SK-N-SH (cell line): ENCODE measurements around the gene LFNG. TPM values are rescaled to one million over a fixed set of nuclear protein-coding genes. Genes with fewer than 3 reads are reported as not detected.

Source experiments
- CHD2 ChIP-seq: fragments of 150-350 bp; IDR thresholded peaks from 2 replicates; pipeline ENCODE4 v1.6.1; 2018; ENCODE audit warnings: low read length; ENCODE audit not compliant: partially characterized antibody
- FOSL2 ChIP-seq: IDR thresholded peaks from 2 replicates; pipeline ENCODE4 v1.4.0; 2012; ENCODE audit warnings: low read depth, mild to moderate bottlenecking, moderate library complexity, borderline replicate concordance
- FOXJ3 ChIP-seq: sonication (generic); formaldehyde crosslinking; IDR thresholded peaks from 2 replicates; pipeline ENCODE4 v1.5.1; 2020; ENCODE audit warnings: mild to moderate bottlenecking, missing genetic modification reagents
- GABPA ChIP-seq: IDR thresholded peaks from 2 replicates; pipeline ENCODE4 v1.4.0; 2012; ENCODE audit warnings: low read depth, mild to moderate bottlenecking
- GATA2 ChIP-seq: sonication (generic); formaldehyde crosslinking; IDR thresholded peaks from 2 replicates; pipeline ENCODE4 v1.5.0; 2020; ENCODE audit warnings: mild to moderate bottlenecking, missing genetic modification reagents
- MEF2A ChIP-seq: IDR thresholded peaks from 2 replicates; pipeline ENCODE4 v1.4.0; 2012; ENCODE audit warnings: low read depth, borderline replicate concordance
- NRF1 ChIP-seq: IDR thresholded peaks from 2 replicates; pipeline ENCODE4 v1.6.1; 2012; ENCODE audit warnings: low read depth, mild to moderate bottlenecking, low read length
- RAD21 ChIP-seq: IDR thresholded peaks from 2 replicates; pipeline ENCODE4 v1.6.1; 2012; ENCODE audit warnings: mild to moderate bottlenecking, low read length
- SIN3A ChIP-seq: IDR thresholded peaks from 2 replicates; pipeline ENCODE4 v1.6.1; 2012; ENCODE audit warnings: low read depth, mild to moderate bottlenecking, low read length, moderate library complexity, borderline replicate concordance
- TAF1 ChIP-seq: IDR thresholded peaks from 2 replicates; pipeline ENCODE4 v1.6.1; 2012; ENCODE audit warnings: low read depth, mild to moderate bottlenecking, low read length, moderate library complexity, borderline replicate concordance
- TCF12 ChIP-seq: IDR thresholded peaks from 2 replicates; pipeline ENCODE4 v1.4.0; 2012
- TEAD4 ChIP-seq: IDR thresholded peaks from 2 replicates; pipeline ENCODE4 v1.4.0; 2012; ENCODE audit warnings: mild to moderate bottlenecking, borderline replicate concordance; ENCODE audit not compliant: insufficient read depth
- YY1 ChIP-seq: IDR thresholded peaks from 2 replicates; pipeline ENCODE4 v1.4.0; 2012; ENCODE audit warnings: low read depth, mild to moderate bottlenecking
- polyA plus RNA-seq, 3 experiments: library from polyadenylated mRNA; depleted of rRNA; stranded (reverse); fragments of >200 nt; gene quantifications; 2 replicates each; pipeline ENCODE4 v1.2.3, GENCODE V29; 2012
- TF ChIP-seq, protein P1 (sequence below): fragments of 150-350 bp; IDR thresholded peaks from 2 replicates; pipeline ENCODE4 v1.6.1; 2017; ENCODE audit warnings: antibody characterized with exemption, low read length, low read depth, borderline replicate concordance
- TF ChIP-seq, protein P2 (sequence below): IDR thresholded peaks from 2 replicates; pipeline ENCODE4 v1.4.0; 2012; ENCODE audit warnings: low read depth
- TF ChIP-seq, protein P3 (sequence below): fragments of 150-350 bp; IDR thresholded peaks from 2 replicates; pipeline ENCODE4 v1.6.1; 2016; ENCODE audit warnings: mild to moderate bottlenecking, low read depth, low read length
- TF ChIP-seq, protein P4 (sequence below): fragments of 200-600 bp; sonication (generic); IDR thresholded peaks from 2 replicates; pipeline ENCODE4 v1.6.1; 2017; ENCODE audit warnings: antibody characterized with exemption, mild to moderate bottlenecking, moderate library complexity

Gene LFNG
- polyA plus RNA-seq, 1 of the 3 experiments (the other 2 are of a cell fraction) = 9.4 TPM

DNA sequence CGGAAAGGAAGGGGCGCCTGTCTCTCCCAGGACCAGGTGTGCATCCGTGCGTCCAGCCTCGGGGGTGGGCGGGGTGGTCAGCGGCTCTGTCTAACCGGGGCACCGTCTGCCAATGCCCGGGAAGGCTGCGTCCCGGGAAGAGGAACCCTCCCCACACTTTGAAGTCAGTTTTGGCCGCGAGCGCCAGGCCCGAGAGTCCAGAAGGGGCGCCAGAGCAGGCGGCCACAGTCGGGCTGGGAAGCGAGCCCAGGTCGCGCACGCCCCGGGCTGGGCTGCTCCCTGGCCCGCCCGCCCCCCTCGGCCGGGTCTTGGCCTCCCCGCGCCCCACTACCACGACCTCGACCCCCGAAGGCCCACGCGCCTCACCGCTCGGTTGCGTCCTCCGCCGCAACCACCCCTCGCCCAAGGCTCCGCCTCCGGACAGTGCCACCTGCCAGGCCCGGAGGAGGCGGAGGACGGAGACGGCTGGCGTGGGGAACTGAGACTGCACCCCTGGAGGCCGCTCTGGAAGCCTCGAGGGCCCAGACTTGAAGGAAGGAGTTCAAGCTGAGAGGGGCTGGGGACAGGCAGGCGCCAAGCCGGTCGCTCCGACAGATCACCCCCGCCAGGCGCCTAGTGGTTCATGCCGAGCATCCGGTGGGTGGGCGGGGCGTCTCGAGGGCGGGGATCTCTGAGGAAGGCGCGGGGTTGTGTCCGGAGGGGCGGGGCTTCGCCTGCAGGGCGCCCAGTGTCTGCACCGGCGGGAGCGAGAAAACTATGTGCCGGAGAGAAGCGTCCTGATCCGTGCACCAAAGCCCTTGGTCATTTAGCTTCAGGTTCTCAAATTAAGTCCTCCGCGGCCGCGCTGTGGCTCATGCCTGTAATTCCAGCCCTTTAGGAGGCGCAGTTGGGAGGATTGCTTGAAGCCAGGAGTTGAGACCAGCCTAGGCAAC is 35.8 kb downstream of the LFNG start, which contains the start of gene BRAT1 (continued):
- TF ChIP-seq, protein P1, sequence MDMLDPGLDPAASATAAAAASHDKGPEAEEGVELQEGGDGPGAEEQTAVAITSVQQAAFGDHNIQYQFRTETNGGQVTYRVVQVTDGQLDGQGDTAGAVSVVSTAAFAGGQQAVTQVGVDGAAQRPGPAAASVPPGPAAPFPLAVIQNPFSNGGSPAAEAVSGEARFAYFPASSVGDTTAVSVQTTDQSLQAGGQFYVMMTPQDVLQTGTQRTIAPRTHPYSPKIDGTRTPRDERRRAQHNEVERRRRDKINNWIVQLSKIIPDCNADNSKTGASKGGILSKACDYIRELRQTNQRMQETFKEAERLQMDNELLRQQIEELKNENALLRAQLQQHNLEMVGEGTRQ = no peak
- TF ChIP-seq GATA2 (CRISPR knock-in tag) = no peak
- no peak for TF ChIP-seq GABPA
- TF ChIP-seq RAD21 = peak; percentile 39
- TF ChIP-seq TCF12 = no peak
- TF ChIP-seq, protein P2, sequence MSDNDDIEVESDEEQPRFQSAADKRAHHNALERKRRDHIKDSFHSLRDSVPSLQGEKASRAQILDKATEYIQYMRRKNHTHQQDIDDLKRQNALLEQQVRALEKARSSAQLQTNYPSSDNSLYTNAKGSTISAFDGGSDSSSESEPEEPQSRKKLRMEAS = peak; percentile 55; the same call in 1 of the 2 replicates
- peak; percentile 17 for TF ChIP-seq CHD2
- TF ChIP-seq YY1 = no peak
- 0 out of 2 replicates have a peak, but pooled peaks have one; percentile 42 for TF ChIP-seq SIN3A
- no peak for TF ChIP-seq NRF1
- no peak for TF ChIP-seq FOSL2
- TF ChIP-seq FOXJ3 (CRISPR knock-in tag) = no peak
- TF ChIP-seq TEAD4 = no peak
- TF ChIP-seq, protein P3, sequence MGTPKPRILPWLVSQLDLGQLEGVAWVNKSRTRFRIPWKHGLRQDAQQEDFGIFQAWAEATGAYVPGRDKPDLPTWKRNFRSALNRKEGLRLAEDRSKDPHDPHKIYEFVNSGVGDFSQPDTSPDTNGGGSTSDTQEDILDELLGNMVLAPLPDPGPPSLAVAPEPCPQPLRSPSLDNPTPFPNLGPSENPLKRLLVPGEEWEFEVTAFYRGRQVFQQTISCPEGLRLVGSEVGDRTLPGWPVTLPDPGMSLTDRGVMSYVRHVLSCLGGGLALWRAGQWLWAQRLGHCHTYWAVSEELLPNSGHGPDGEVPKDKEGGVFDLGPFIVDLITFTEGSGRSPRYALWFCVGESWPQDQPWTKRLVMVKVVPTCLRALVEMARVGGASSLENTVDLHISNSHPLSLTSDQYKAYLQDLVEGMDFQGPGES = no peak
- TF ChIP-seq, protein P4, sequence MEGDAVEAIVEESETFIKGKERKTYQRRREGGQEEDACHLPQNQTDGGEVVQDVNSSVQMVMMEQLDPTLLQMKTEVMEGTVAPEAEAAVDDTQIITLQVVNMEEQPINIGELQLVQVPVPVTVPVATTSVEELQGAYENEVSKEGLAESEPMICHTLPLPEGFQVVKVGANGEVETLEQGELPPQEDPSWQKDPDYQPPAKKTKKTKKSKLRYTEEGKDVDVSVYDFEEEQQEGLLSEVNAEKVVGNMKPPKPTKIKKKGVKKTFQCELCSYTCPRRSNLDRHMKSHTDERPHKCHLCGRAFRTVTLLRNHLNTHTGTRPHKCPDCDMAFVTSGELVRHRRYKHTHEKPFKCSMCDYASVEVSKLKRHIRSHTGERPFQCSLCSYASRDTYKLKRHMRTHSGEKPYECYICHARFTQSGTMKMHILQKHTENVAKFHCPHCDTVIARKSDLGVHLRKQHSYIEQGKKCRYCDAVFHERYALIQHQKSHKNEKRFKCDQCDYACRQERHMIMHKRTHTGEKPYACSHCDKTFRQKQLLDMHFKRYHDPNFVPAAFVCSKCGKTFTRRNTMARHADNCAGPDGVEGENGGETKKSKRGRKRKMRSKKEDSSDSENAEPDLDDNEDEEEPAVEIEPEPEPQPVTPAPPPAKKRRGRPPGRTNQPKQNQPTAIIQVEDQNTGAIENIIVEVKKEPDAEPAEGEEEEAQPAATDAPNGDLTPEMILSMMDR = peak; percentile 65
- no peak for TF ChIP-seq MEF2A
- TF ChIP-seq TAF1 = peak; percentile 63
